Measurements from ENCODE around the gene SLC25A10.

The SLC25A10 gene

GRCh38 chr17:81722184-81723120, 10.4 kb downstream of the SLC25A10 start:
- no peaks in the 10 kb centered on the region for H3K4me1 ChIP-seq (ENCODE audit: control insufficient read depth in 1 of 2, insufficient read depth in 1 of 2, low read depth in 1 of 2, low read length in 1 of 2)
- no peak overlapping the region for H3K27ac ChIP-seq
- no peak overlapping the region for H3K4me3 ChIP-seq (ENCODE audit: low read depth in 1 of 2, low read length in 1 of 2)
- H3K27me3 ChIP-seq, result peaks cover 23% of the 10 kb centered on the region
- H3K36me3 ChIP-seq, result peaks cover 8% of the 10 kb centered on the region
- H3K9me3 ChIP-seq, result no peaks in the 10 kb centered on the region
- no peak for TF ChIP-seq CTCF (IDR thresholded peaks at IDR 0.05)

GRCh38 chr17:81723651-81724209, 11.6 kb downstream of the SLC25A10 start:
- Histone ChIP-seq H3K27ac (no peak overlapping the region), H3K27me3 (peaks cover 23% of the 10 kb centered on the region), H3K9me3 (no peaks in the 10 kb centered on the region), H3K4me3 (ENCODE audit: low read depth in 1 of 2, low read length in 1 of 2) (no peak overlapping the region), H3K36me3 (no peaks in the 10 kb centered on the region), H3K4me1 (ENCODE audit: control insufficient read depth in 1 of 2, insufficient read depth in 1 of 2, low read depth in 1 of 2, low read length in 1 of 2) (no peaks in the 10 kb centered on the region)
- TF ChIP-seq CTCF (IDR thresholded peaks at IDR 0.05), result no peak

GRCh38 chr17:81725439-81725838, 13.4 kb downstream of the SLC25A10 start:
- peaks cover 23% of the 10 kb centered on the region for H3K27me3 ChIP-seq
- H3K9me3 ChIP-seq, result no peaks in the 10 kb centered on the region
- no peak overlapping the region for H3K27ac ChIP-seq

GRCh38 chr17:81726004-81726403, 13.9 kb downstream of the SLC25A10 start:
- no peaks in the 10 kb centered on the region for H3K4me1 ChIP-seq (ENCODE audit: control insufficient read depth in 1 of 2, insufficient read depth in 1 of 2, low read depth in 1 of 2, low read length in 1 of 2)
- no peak overlapping the region for H3K4me3 ChIP-seq (ENCODE audit: low read depth in 1 of 2, low read length in 1 of 2)
- H3K27me3 ChIP-seq, result peaks cover 25% of the 10 kb centered on the region
- H3K36me3 ChIP-seq, result no peaks in the 10 kb centered on the region
- no peak overlapping the region for H3K27ac ChIP-seq
- H3K9me3 ChIP-seq, result no peaks in the 10 kb centered on the region
- no peak for TF ChIP-seq CTCF (IDR thresholded peaks at IDR 0.05)

More at GRCh38 chr17:81725439-81725838, 13.4 kb downstream of the SLC25A10 start:
- H3K36me3 ChIP-seq, result no peaks in the 10 kb centered on the region
- no peak overlapping the region for H3K4me3 ChIP-seq (ENCODE audit: low read depth in 1 of 2, low read length in 1 of 2)
- H3K4me1 ChIP-seq (ENCODE audit: control insufficient read depth in 1 of 2, insufficient read depth in 1 of 2, low read depth in 1 of 2, low read length in 1 of 2), result no peaks in the 10 kb centered on the region
- TF ChIP-seq CTCF (IDR thresholded peaks at IDR 0.05), result no peak

- Histone ChIP-seq H3K27ac (no peak overlapping the region), H3K9me3 (no peaks in the 10 kb centered on the region), H3K27me3 (peaks cover 35% of the 10 kb centered on the region), H3K36me3 (no peaks in the 10 kb centered on the region), H3K4me1 (ENCODE audit: control insufficient read depth in 1 of 2, insufficient read depth in 1 of 2, low read depth in 1 of 2, low read length in 1 of 2) (no peaks in the 10 kb centered on the region), H3K4me3 (ENCODE audit: low read depth in 1 of 2, low read length in 1 of 2) (no peak overlapping the region)
- TF ChIP-seq CTCF (IDR thresholded peaks at IDR 0.05), result no peak
Observed at GRCh38 chr17:81727324-81728031, 15.4 kb downstream of the SLC25A10 start.
